ENCODE data around the gene TDRD9.

GRCh38 chr14:103925316-103925715, 2.9 kb upstream of the TDRD9 start:
- TF ChIP-seq CTCF (IDR thresholded peaks at IDR 0.05), result no peak
- no peak for TF ChIP-seq POLR2A (IDR thresholded peaks at IDR 0.05)

Data from stomach (tissue), 4 donors.